Psoas muscle (tissue), 8 donors: ENCODE measurements around the gene LMAN2. TPM values are rescaled to one million over a fixed set of nuclear protein-coding genes. Genes with fewer than 3 reads are reported as not detected.
"Not testable (repeated sequence)": the region's sequence is repeated elsewhere in the genome, so short reads cannot be mapped to it uniquely, and the experiment has no call there.

Source experiments
- ATAC-seq, 4 donors: fragments of 200-7000 bp; cut with Tn5 transposase; one replicate each; pipeline ENCODE4 v1.9.1; 2020; ENCODE audit warnings: moderate library complexity in 3 of 4, mild to moderate bottlenecking in 2 of 4
- DNase-seq, 2 donors: peaks; one replicate each; pipeline ENCODE4 v3.0.0-alpha.2; 2020
- H3K27ac ChIP-seq: fragments of 200-600 bp; one replicate; pipeline ENCODE4 v1.8.0; 2022
- H3K27me3 ChIP-seq, 3 donors: fragments of 200-600 bp in 1 of 3; one replicate each; pipeline versions ENCODE4 v1.6.1 to v1.8.0; 2013 to 2022; ENCODE audit warnings: low read length in 2 of 3, mild to moderate bottlenecking in 2 of 3, moderate library complexity in 1 of 3; ENCODE audit not compliant: insufficient read depth in 3 of 3
- H3K36me3 ChIP-seq, 2 donors: fragments of 200-600 bp in 1 of 2; one replicate each; pipeline versions ENCODE4 v1.6.1 to v1.8.0; 2013 to 2022; ENCODE audit warnings: low read depth in 1 of 2, mild to moderate bottlenecking in 1 of 2, moderate library complexity in 1 of 2; ENCODE audit not compliant: insufficient read depth in 1 of 2
- H3K4me1 ChIP-seq: fragments of 200-600 bp; one replicate; pipeline ENCODE4 v1.8.0; 2022
- H3K4me3 ChIP-seq: fragments of 200-600 bp; one replicate; pipeline ENCODE4 v1.8.0; 2022; ENCODE audit warnings: mild to moderate bottlenecking
- H3K9me3 ChIP-seq: fragments of 200-600 bp; one replicate; pipeline ENCODE4 v1.8.0; 2022
- CTCF ChIP-seq: fragments of 200-600 bp; IDR thresholded peaks from one replicate; pipeline ENCODE4 v1.8.0; 2022; ENCODE audit warnings: antibody characterized with exemption
- WGBS, 3 donors: extraction: QIAGEN DNeasy Blood & Tissue Kit; methylation state at CpG; one replicate each; pipeline versions ENCODE4 v1.1.6 to v1.1.7; 2013; 5-methylcytosine and 5-hydroxymethylcytosine counted together
- intact Hi-C, 2 donors: fragments of 100-400 bp; cut with DNase I; formaldehyde crosslinking; loops; one replicate each; pipeline versions ENCODE4 v1.11.0 to v1.14.2; 2022
- polyA plus RNA-seq, 3 donors: library from polyadenylated mRNA; stranded (reverse); fragments of 200-250 nt; gene quantifications; one replicate each; pipeline ENCODE4 v1.2.3, GENCODE V29; 2013
- total RNA-seq, 4 donors: library from RNA; stranded (reverse); fragmentation: NEBNext Ultra II Directional in 2 of 4; extraction: Animal tissue kit (Norgen Biotek cat#: 25700) in 2 of 4; gene quantifications; one replicate each; pipeline versions ENCODE4 v1.2.1 to v1.2.4, GENCODE V29; 2021 to 2023
- donor health status: healthy with polysubstance abuse.
- donor health status: DM: no; HTN: no; CAD: no; lungs with moderate emphysema.
- donor health status: Bipolar disorder and iron deficiency.
- donor health status: healthy.
- donor health status: DM: yes; HTN: yes; CAD: no.
- donor health status: DM: no; HTN: no; CAD: no.
- donor health status: DM: no; HTN: no; CAD: no.
- donor health status: DM: yes; HTN: yes; CAD: no.

The LMAN2 gene
- total and polyA plus RNA-seq, 7 donors: 28.7 to 193 (median 55.8) TPM

GRCh38 chr5:177344891-177345290 is 6.6 kb downstream of the LMAN2 start:
- TF ChIP-seq CTCF: no peak
- DNase-seq: no peak
- peaks cover 11% of the 10 kb centered on the region for H3K4me1 ChIP-seq
- 96 to 97% (median 96%) methylated on average over 6 of the region's 6 CpGs for WGBS, 3 donors
- intact Hi-C loops: no loop called here
- H3K9me3 ChIP-seq: no peaks in the 10 kb centered on the region
- H3K27me3 ChIP-seq: no peaks in the 10 kb centered on the region
- no peak overlapping the region for H3K4me3 ChIP-seq
- ATAC-seq: no peak
- peaks cover 9 to 54% of the 10 kb centered on the region in 2 donors for H3K36me3 ChIP-seq
- no peak overlapping the region for H3K27ac ChIP-seq

- ATAC-seq (no peak), DNase-seq (no peak)
- Histone ChIP-seq H3K27ac (no peak overlapping the region), H3K9me3 (no peaks in the 10 kb centered on the region), H3K4me1 (peaks cover under 1% of the 10 kb centered on the region), H3K36me3 (peaks cover 5 to 53% of the 10 kb centered on the region in 2 donors), H3K4me3 (no peak overlapping the region), H3K27me3 (no peaks in the 10 kb centered on the region)
- TF ChIP-seq CTCF: no peak
- 93 to 98% (median 97%) methylated on average over 6 of the region's 6 CpGs for WGBS, 3 donors
- intact Hi-C loops: no loop called here
Measured at GRCh38 chr5:177343777-177344176, 7.7 kb downstream of the LMAN2 start.

- H3K36me3 ChIP-seq: peaks cover 5 to 61% of the 10 kb centered on the region in 2 donors
- H3K4me3 ChIP-seq, H3K27ac ChIP-seq, ATAC-seq, H3K27me3 ChIP-seq, H3K9me3 ChIP-seq, intact Hi-C loops, H3K4me1 ChIP-seq, DNase-seq: not testable (repeated sequence)
- WGBS, 3 donors: 93 to 95% (median 93%) methylated on average over 14 of the region's 14 CpGs
Measured at GRCh38 chr5:177343000-177343399, 8.5 kb downstream of the LMAN2 start.

DNA sequence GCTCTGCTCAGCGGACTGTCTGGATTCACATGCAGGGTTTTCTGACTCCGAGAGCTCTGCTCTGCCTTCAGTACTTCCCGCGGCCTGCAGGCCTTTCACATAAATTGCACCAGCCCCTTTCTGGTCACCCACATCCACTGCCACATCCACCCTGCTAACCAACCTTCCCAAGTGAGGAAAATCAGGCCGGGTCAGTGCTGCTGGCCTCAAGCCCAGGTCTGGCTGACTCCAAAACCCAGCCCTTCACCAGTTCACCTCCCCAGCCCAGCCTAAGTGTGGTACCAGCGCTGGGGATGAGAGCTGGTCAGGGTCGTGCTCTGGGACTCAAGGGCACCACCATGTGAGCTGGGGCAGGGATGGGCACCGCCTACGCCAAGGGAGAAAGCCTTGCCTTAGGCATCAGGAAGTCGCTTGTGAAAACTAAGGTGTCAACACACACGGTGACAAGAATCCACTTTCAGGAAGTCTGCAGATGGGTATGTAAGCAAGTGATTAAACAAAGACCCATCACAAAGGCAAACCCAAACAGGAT is 12.3 kb downstream of the LMAN2 start:
- no peak for DNase-seq
- H3K27ac ChIP-seq: no peak overlapping the region
- H3K36me3 ChIP-seq: peaks cover 0 to 77% of the 10 kb centered on the region in 2 donors
- TF ChIP-seq CTCF: no peak
- peaks cover 8% of the 10 kb centered on the region for H3K4me1 ChIP-seq
- no peaks in the 10 kb centered on the region for H3K27me3 ChIP-seq
- WGBS, 3 donors: 79 to 83% (median 79%) methylated on average over 11 of the region's 11 CpGs
- no peak for ATAC-seq
- H3K9me3 ChIP-seq: no peaks in the 10 kb centered on the region
- no peak overlapping the region for H3K4me3 ChIP-seq
- intact Hi-C loops: no loop called here

DNA sequence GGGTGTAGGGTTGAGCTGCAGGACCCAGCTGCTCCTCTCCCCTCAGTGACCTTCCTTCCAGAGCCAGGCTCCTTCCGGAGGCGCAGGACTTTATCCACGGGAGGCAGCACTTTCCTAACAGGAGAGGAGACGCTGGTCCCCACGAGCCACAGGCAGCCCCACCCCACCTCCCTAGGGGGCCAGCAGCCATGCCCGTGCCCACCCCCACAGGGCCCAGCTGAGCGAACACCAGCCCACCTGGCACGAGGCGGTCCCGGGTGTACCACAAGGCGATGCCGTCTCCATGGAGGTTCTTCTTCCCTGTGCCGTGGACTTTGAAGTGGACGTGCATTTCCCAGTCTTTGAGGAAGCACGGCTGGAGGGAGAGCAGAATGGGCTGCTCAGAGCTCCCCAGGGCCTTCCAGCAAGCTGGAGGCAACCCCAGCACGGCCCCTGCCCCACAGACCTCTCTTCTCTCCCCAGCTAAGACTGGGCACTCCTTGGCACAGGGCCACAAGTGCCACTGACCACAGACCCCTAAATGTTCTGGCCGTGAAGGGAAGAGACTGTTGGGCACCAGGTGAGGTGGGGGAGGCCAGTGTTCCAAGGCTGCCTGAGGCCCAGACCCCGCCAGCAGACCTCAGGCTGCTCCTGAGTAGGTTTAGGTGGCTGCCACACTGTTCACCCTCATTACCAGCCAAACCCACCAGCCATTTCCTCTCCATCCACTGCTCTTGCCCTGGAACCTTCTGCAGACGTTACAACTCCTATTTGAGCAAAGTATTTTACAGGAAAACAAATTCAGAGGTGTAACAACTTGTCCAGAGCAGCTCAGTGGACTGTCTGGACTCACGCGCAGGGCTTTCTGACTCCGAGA is 13.0 kb downstream of the LMAN2 start:
- TF ChIP-seq CTCF: no peak
- 83 to 88% (median 86%) methylated on average over 22 of the region's 22 CpGs for WGBS, 3 donors
- Histone ChIP-seq H3K27ac (no peak overlapping the region), H3K36me3 (peaks cover 6 to 81% of the 10 kb centered on the region in 2 donors), H3K27me3 (no peaks in the 10 kb centered on the region), H3K4me3 (no peak overlapping the region), H3K4me1 (peaks cover 8% of the 10 kb centered on the region), H3K9me3 (no peaks in the 10 kb centered on the region)
- DNase-seq: no peak
- intact Hi-C loops: no loop called here
- ATAC-seq: no peak
